Measurements from ENCODE around the gene TMEM242. TPM values are rescaled to one million over a fixed set of nuclear protein-coding genes. Genes with fewer than 3 reads are reported as not detected.
A peak's percentile ranks its signal among the peaks of the same experiment; 100 is the strongest.

TMEM242 gene
- total RNA-seq, 1 experiment from 2014 or later, result 8.7 TPM

GRCh38 chr6:157274471-157275226 lies 48.7 kb downstream of the TMEM242 start (continued):
- no peak for TF ChIP-seq ZBTB21 (CRISPR knock-in tag; IDR thresholded peaks at IDR 0.05; ENCODE audit: borderline replicate concordance)

DNA sequence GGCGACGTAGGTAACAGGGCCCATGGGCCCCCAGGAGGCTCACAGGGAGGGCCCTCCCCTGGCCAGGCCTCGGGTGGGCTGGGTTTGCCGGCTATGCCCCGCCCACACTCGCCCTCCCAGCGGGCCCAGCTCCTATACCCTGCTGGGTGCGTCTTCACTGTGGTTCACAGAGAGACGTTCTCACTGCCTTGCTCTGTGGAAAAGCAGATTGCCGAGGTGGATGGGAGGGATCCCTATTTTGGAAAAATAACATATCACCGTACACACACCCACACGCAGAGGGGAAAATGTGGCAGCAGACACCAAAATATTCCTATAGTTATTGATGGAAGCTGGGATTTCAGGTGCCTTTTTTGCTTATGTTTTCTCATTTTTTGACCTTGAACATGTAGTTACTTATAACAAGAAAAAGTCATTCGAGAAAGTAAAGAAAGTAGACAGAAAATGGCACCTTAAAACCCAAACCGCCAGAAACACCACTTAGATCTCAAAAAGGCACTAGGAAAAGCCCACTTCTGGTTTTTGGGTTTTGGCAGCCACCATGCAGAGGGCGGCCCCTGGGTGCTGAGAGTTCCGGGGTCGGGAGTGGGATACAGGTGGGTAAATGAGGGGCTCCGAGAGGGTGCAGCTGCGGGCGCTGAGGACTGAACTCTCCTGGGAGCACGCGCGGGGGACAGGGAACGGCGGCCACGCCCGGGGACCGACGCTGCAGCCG lies 49.4 kb downstream of the TMEM242 start:
- CTCF ChIA-PET, result interaction anchor here (1.1 to 2.6 kb wide), 8 partner anchors 7 to 55 kb away, joined by 3 to 20 read pairs (median 4); no protein-coding TSS in a partner anchor
- peaks cover 10% of the 10 kb centered on the region for H3K9me3 Mint-ChIP-seq
- ATAC-seq, result peak; percentile 31
- DNase-seq (ENCODE audit: low spot score), result peak; percentile 44
- TF ChIP-seq TEAD1 (CRISPR knock-in tag; IDR thresholded peaks at IDR 0.05), result no peak
- TF ChIP-seq ZNF423 (CRISPR knock-in tag; IDR thresholded peaks at IDR 0.05), result peak; percentile 57; the same call in 1 of the 2 replicates
- H3K36me3 Mint-ChIP-seq, result peaks cover 8% of the 10 kb centered on the region; the same call in 1 of the 2 replicates
- POLR2A ChIA-PET, result no interaction called here
- no peak overlapping the region for H3K27ac Mint-ChIP-seq
- H3K27me3 Mint-ChIP-seq (ENCODE audit: low read depth), result peaks cover 21% of the 10 kb centered on the region
- H3K4me3 Mint-ChIP-seq, result peak overlapping the region; percentile 77
- H3K4me1 Mint-ChIP-seq, result peaks cover 23% of the 10 kb centered on the region

GRCh38 chr6:157272866-157273755 lies 50.2 kb downstream of the TMEM242 start:
- peak; percentile 32 for ATAC-seq
- Mint-ChIP-seq H3K4me3 (peak overlapping the region; percentile 77), H3K27ac (no peak overlapping the region), H3K27me3 (ENCODE audit: low read depth) (peaks cover 18% of the 10 kb centered on the region), H3K4me1 (peaks cover 23% of the 10 kb centered on the region), H3K9me3 (peaks cover 10% of the 10 kb centered on the region), H3K36me3 (peaks cover 8% of the 10 kb centered on the region; the same call in 1 of the 2 replicates)
- DNase-seq (ENCODE audit: low spot score), result peak; percentile 37
- ChIA-PET POLR2A (no interaction called here), CTCF (interaction anchor here (0.6 to 2.6 kb wide), 8 partner anchors 8 to 215 kb away, joined by 3 to 20 read pairs (median 4); no protein-coding TSS in a partner anchor)
- TF ChIP-seq NFYB (CRISPR knock-in tag; conservative IDR thresholded peaks at IDR 0.05; ENCODE audit: low read depth) (no peak), CTCF (IDR thresholded peaks at IDR 0.05) (no peak), ZMAT4 (CRISPR knock-in tag; IDR thresholded peaks at IDR 0.05) (no peak), GRHL2 (CRISPR knock-in tag; IDR thresholded peaks at IDR 0.05; ENCODE audit: insufficient replicate concordance, severe bottlenecking) (no peak), IRF1 (CRISPR knock-in tag; IDR thresholded peaks at IDR 0.05) (no peak), GTF2I (CRISPR knock-in tag; conservative IDR thresholded peaks at IDR 0.05) (no peak), NR3C1 (CRISPR knock-in tag; conservative IDR thresholded peaks at IDR 0.05; ENCODE audit: low read depth) (no peak), CBFB (CRISPR knock-in tag; IDR thresholded peaks at IDR 0.05; ENCODE audit: low read depth) (no peak), ZBTB21 (CRISPR knock-in tag; IDR thresholded peaks at IDR 0.05; ENCODE audit: borderline replicate concordance) (no peak), ESRRA (CRISPR knock-in tag; IDR thresholded peaks at IDR 0.05; ENCODE audit: borderline replicate concordance) (no peak), CDX4 (CRISPR knock-in tag; IDR thresholded peaks at IDR 0.05; ENCODE audit: borderline replicate concordance) (no peak), MXD4 (CRISPR knock-in tag; IDR thresholded peaks at IDR 0.05; ENCODE audit: borderline replicate concordance) (no peak), ELF4 (CRISPR knock-in tag; IDR thresholded peaks at IDR 0.05; ENCODE audit: low read depth) (no peak), PRRX2 (CRISPR knock-in tag; IDR thresholded peaks at IDR 0.05) (no peak), EMX1 (CRISPR knock-in tag; IDR thresholded peaks at IDR 0.05) (no peak), MAX (CRISPR knock-in tag; IDR thresholded peaks at IDR 0.05) (no peak), ATF3 (CRISPR knock-in tag; conservative IDR thresholded peaks at IDR 0.05) (no peak)
- TF ChIP-seq, protein P1, sequence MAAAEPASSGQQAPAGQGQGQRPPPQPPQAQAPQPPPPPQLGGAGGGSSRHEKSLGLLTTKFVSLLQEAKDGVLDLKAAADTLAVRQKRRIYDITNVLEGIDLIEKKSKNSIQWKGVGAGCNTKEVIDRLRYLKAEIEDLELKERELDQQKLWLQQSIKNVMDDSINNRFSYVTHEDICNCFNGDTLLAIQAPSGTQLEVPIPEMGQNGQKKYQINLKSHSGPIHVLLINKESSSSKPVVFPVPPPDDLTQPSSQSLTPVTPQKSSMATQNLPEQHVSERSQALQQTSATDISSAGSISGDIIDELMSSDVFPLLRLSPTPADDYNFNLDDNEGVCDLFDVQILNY (CRISPR knock-in tag; IDR thresholded peaks at IDR 0.05), result no peak
